Left colon (tissue), 2 donors: ENCODE results near the gene S100A6. TPM values are rescaled to one million over a fixed set of nuclear protein-coding genes. Genes with fewer than 3 reads are reported as not detected.
A peak's percentile ranks its signal among the peaks of the same experiment; 100 is the strongest.

Experiments
- ATAC-seq: fragments of 200-7000 bp; cut with Tn5 transposase; one replicate; pipeline ENCODE4 v1.9.1; 2020; ENCODE audit warnings: mild to moderate bottlenecking, moderate library complexity
- DNase-seq, 2 donors: peaks; one replicate each; pipeline ENCODE4 v3.0.0-alpha.2; 2020
- intact Hi-C, 2 donors: fragments of 100-400 bp; cut with DNase I in 1 of 2; cut with micrococcal nuclease in 1 of 2; formaldehyde crosslinking; loops; one replicate each; pipeline versions ENCODE4 v1.11.2 to v1.14.0; 2022; cut with DNase I, micrococcal nuclease
- total RNA-seq, 2 donors: library from RNA; stranded (reverse); fragmentation: NEBNext Ultra II Directional; extraction: Animal tissue kit (Norgen Biotek cat#: 25700); gene quantifications; one replicate each; pipeline ENCODE4 v1.2.1, GENCODE V29; 2021
- donor health status: DM: no; HTN: no; CAD: no.
- donor health status: DM: yes; HTN: yes; CAD: no.

Gene S100A6
- total RNA-seq, 2 donors from 2014 or later, result 2,086 to 2,115 TPM

DNA sequence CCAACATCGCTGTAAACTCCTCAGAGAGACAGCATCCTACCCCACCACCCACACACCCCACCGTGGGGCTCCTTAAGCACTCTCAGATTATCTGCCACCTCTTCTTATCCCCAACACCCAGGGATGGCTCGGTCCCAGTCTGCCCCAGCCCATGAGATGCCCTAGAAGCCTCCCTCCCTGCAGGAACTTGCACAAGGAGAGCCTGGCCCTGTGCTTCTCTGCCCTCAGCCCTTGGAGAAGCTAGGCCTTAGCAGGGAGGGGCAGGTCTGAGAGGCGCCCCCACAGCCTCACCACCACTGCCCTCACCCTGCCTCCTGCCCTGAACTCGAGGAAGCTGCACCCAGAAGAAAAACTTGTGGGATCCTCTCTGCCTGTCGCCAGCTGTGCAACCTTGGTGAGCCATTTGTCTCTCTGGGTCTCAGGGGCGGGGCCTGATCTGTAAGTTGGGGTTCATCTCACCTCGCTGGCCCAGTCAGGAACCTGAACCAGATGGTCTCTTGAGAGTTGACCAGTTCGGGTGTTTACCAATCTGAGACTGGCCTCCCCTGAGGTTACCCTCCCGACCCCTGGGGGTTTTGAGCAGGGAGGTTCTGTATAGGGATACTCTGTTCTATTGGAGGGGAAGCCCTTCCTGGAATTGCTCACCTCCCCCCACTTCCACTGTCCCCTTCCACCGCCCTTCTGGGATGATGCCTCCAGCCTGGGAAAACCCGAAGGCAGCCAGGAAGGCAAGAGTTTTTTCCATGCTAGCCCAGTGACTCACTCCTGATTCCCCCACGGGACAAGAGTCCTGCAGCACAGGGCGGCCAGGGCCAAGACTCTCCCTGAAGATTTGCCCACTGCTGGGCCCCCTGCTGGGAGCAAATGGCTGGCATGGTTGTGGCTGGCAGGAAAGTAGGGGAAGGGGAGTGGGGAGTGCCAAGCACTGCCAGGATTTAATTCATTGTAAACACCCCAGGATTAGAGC, 13.2 kb upstream of the S100A6 start, which contains the start of gene S100A3:
Gene S100A3, minus strand, starts transcription at position 537 of the 967 bp plus-strand sequence. CDS start 773 bp downstream, outside the sequence.
- DNase-seq, result peak in 1 of 2 donors; percentile 59
- ATAC-seq, result no peak
- intact Hi-C loops, result no loop called here

DNA sequence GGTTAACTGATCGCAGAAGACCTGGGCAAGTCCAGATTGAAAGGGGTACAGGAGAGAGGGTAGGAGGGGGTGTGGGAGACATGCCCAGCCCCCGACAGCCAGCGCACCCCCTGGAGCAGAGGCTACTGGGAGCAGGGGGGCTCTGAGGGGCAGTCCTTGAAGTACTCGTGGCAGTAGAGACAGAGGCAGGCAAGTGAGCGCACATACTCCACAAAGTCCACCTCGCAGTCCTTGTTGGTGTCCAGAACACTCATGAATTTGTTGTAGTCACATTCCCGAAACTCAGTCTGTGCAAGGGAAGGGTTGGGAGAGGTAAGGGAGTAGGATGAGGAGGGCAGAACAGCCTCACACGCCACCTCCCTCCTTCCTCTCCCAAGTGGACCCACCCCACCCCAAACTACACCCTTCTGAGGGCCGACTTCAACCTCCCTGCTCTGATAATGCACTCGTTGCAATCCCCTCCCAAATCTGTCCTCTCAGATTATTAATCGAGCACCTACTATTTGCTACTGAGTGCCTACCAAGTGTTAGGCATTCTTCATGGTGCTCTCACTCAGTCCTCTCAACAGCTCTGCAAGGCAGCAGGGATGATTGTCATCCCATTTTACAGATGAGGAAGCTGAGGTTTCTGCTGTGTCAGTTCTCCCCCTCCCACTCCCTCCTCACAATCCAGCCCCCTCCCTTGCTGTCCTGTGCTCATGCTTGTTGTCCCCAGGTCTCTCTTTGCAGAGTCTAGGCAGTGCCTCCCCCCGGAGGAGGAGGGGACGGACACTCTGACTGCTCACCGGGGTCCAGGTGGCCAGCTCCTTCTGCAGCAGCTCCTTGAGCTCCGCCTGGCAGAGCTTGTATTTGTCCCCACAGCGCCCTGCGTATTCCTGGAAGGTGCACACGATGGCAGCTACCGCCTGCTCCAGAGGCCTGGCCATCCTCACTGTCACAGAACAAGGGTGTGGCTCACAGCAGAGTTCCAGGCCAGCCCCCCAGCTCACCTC, 12.1 kb upstream of the S100A6 start:
- intact Hi-C loops, result no loop called here
- DNase-seq (peak in 1 of 2 donors; percentile 23), ATAC-seq (no peak)

DNA sequence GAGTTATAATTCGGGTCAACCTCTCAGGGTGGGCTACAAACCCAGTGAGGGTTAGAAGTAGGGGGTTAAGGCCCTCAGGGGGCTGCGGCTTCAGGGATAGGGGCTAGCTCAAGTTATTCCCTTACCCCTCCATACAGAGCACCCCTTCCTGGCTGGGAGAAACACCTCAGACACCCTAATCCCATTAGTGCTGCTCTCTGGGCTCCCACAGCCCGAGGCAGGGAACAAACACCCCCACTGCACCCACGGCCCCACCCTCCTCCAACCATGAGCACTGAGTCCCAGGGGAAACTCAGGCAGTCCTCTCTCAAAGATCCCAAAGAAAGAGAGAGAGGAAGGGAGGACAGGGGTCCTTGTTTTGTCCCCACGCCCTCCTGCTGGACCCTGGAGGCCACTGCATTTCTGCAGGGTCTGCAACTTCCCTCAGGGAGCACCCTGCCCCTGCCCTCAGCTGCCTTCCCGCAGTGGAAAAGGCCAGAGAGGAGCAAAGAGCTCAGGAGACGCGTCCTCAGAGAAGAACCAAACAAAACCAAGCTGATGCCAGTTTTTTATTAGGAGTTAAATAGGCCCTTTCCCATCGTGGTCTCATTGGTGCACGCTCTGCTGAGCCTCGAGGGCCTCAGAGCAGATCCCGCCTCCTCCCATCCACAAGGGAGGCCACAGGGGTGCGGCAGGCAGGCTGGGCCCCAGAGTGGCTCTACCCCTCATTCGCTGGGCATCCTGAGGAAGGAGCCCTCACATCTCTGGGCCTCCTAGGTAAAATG, 11.2 kb upstream of the S100A6 start:
- intact Hi-C loops, result no loop called here
- DNase-seq (peak in 1 of 2 donors; percentile 22), ATAC-seq (no peak)

DNA sequence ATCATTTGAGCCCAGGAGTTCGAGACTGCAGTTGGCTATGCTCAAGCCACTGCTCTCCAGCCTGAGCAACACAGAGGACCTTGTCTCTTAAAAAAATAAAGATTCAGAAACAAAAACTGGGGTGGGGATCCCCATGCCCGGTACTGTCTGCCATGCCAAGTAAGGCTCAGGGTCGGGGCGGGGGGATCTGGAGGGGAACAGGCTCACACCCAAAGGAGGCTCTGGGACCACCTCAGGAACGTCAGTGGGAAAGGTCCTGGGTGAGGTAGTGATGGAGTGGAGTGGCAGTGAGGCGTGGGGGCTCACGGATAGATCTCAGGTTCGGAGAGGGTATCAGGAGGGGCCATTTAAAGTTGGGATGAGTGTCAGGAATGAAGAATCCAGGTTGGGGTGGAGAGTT, 10.6 kb upstream of the S100A6 start:
- intact Hi-C loops, result no loop called here
- peak in 1 of 2 donors; percentile 25 for DNase-seq
- no peak for ATAC-seq

DNA sequence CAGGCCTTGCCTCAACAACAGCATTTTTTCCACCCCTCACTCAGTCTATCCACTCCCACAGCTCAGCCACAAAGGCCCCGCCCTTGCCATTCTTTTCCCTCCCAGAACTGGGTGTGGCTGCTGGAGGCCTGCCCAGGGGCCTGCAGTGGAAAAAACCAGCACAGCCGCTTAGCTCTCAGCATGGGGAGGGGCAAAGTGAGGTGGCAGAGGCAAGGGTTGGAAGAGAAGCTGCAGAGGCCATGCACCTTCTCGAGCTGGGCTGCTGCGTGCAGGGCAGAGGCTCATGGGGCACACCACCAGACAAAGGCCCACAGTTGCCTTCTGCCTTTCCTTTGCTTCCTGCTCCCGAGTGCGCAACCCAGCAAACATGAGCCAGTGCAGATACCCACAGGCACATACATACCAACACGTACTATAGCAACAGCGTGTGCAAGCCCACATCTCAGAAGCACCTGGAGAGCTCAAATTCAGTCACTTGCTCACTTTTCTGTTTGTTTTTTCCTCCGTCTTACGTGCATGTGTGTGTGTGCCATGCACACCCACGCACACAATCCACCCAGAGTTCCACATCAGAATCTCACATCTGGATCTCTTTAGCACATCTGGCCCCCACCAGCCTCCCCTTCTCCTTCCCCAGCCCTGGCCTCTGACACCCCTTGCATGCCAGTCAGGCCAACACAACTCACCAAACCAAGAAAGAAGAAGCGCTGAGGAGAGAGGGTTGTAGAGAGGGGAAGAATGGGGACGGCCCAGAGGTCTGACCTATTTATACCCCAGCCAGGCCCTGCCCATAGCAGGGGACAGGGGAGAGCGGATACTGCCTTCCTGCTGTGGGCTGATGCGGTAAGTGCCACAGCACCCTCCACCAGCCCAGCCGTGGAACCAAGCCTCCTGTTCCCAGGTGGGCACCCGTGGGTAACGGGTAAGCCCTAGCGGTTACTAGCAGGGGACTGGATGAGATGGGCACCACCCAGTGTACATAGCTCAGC, 9.6 kb upstream of the S100A6 start, which contains the start of gene S100A4:
Gene S100A4, minus strand, starts transcription at position 740 of the 989 bp plus-strand sequence. CDS start 1,012 bp downstream, outside the sequence.
- intact Hi-C loops, result no loop called here
- ATAC-seq, result peak; percentile 95
- DNase-seq, result peak; percentile 95 to 97

DNA sequence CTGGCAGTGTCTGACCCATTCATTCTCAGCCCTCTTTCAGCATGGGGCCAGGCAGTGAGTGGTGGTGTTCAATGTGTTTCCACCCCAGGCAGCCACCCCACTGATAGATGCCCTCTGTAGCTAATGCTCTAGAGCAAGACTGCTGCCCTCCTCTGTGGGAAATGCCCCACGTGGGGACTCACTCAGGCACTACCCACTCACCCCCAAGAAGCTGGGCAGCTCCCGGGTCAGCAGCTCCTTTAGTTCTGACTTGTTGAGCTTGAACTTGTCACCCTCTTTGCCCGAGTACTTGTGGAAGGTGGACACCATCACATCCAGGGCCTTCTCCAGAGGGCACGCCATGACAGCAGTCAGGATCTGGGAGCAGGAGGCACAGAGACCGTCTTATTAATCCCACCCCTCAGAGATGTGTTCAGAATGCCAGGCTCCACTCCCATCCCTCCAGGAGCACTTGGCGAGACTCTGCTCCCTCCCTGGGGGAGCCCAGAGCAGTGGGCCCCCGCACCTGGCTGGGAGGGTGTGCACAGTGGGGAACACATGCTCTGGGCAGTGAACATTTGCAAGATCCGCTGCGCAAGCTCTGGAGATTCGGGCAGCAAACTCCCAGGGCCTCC, 8.8 kb upstream of the S100A6 start:
- ATAC-seq (no peak), DNase-seq (no peak)
- intact Hi-C loops, result no loop called here

DNA sequence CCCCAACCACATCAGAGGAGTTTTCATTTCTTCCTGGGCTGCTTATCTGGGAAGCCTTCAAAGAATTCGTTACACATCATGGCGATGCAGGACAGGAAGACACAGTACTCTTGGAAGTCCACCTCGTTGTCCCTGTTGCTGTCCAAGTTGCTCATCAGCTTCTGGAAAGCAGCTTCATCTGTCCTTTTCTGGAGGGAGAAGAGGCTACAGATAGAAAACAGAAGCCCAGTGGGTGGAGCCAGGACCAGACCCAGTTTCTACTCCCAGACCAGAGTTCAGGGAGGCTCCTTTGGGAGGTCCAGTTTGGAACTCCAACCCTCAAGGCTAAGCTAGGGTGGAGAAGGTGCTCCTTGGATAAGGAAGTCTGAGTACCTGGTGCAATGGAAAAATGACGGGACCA, 7.9 kb upstream of the S100A6 start:
- DNase-seq, result peak in 1 of 2 donors; percentile 31
- ATAC-seq, result no peak
- intact Hi-C loops, result no loop called here

DNA sequence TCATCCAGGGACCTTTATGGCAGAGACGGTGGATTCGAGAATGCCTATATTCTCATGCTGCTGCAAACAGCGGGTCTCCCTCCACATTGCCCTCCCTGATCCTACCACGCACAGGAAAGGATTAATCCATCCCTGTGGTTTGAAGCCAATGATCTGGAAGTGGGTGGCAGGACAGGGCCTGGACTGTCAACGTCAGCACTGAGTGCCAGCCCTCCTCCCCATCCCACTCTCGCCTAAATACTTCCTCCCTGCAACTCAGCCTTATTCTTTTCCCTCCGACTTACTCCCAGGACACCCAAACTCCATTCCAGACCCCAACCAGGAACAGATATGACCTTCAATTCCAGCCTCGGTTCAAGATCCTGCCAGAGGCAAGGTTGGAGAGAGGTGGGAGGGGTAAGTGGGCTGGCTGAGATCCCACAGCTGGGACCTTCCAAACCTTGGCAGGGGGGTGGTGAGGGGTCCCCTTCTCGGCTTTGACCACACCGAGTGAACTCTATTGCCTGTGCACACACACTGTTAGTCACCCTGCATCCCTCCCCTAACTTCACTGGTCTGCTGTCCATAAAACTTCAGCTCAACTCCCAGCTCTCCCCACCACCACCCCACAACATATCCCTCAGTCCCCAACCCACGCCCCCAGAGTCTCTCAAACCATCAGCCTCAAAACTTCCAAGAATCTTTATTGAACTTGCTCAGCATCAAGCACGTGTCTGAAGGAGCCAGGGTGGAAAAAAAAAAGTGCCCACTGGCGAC, 7.3 kb upstream of the S100A6 start:
- DNase-seq, result peak in 1 of 2 donors; percentile 21

DNA sequence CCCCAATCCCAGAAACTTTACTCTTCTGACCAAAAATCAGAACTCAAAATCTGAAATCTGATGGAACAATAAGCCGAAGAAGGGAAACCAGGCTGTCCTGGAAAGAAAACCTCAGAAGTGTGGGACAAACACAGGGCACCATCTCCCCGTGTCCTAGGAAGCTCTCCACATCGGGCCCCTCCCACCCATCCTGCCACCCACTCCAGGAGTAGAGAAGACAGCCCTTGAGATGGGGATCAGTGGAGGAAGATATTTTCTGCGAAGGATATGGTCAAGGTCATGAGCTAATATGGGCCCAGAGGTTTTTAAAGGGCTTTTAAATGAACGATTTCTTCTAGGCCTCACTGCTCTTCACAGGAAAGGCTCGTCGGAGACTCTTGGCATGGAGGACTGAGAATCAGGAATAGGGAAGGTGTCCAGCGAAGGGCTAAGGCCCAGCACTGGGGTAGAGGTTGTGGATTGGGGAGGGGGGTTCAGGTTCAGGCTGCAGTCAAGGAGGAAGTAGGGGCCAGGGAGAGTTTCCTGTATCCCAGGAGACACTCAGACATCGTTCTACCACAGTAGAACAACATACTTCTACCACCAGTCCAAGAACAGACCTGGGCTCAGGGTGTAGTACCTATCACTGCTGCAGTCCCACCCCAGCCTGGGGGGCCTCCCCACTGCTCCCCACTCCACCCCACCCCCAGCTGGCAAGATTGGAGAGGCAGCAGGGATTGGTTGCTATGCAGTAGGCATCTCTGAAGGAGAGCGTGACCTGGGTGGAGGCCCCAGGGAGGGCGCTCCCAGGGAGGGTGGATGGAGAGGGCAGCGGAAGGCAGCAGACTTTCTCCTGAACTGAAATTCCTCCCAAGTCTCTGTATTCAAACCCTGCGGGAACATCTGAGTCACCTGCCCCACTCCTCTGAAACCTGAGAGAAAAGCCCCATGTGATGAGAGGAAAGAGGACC, 6.1 kb upstream of the S100A6 start:
- peak in 1 of 2 donors; percentile 25 for DNase-seq
- intact Hi-C loops, result no loop called here
- ATAC-seq, result no peak

More for the DNA sequence above, 7.3 kb upstream of the S100A6 start:
- intact Hi-C loops, result no loop called here
- no peak for ATAC-seq

DNA sequence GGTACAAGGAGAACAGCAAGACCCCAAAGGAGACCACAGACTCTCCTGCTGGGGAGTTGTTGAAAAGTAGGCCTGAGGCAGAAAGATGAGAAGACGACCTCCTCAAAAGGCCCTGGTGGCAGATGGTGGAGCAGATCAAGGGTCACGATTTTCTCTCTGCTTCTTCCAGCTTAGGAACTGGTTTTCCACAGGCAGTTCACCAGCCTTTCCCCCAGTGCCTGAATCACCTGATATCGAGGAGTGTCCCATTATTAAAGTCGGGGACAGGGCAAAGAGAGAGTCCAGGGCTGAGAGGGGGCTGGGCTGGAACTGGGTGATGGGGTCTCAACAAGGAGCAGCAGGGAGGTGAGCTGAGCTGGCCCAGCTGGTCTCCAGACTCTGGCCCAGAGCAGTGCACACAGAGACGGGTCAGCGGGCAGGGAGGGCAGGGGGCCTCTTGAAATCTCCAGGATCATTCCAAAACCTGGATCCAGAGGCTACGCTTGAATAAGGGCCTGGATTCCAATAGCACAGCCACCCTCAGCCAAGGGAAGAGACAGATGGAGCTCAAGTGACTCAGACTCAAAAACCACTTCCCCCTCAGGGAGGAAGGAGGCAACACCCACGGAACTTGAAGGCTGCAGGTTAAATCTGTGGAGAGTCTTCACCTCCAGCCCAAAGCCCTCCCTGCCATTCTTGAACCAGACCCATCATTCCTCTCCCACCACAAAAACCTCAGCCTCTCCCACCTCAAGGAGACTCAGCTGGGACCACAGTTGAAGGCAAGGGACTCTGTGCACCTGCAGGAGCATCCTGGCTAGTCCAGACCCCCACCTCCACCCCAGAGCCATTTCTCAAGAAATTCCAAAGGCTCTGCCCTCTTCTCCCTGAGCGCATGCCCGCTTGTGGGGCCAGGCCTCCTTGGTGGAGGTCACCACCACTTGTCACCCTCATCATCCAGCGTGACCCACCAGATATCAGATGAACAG, 4.9 kb upstream of the S100A6 start, which contains the start of gene S100A5:
Gene S100A5, minus strand, starts transcription at position 541 of the 968 bp plus-strand sequence. CDS start 743 bp downstream, outside the sequence.
- no peak for ATAC-seq
- intact Hi-C loops, result no loop called here
- DNase-seq, result peak in 1 of 2 donors; percentile 31

DNA sequence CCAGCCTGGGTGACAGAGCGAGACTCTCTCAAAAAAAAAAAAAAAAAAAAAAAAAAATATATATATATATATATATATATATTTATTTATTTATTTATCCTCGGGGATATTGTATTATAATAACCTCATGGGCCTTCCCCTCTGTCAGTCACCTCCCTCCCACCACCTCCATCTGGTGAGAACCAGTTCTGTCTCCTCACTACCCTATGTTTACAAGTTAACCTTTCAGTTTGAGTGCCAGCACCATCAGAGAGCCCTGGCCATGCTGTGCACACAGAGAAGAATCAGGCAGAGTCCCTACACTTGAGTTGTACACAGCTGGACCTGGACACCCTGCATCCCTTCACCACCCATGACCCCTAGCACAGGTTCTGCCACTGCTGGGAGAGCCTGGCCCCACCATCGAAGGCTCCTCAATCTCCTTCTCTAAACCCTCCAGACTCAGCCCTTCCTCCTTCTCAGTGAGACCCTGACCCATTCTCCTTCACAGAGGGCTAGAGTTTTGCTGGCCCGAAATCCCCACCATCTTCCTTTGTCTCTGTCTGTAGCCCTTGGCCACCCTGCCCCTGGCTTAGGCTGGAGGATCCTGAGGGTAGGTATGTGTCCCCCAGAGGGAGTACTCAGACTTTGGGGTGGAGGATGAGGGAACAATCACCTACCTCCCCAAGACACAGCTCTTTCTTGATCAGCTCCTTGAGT, 3.8 kb upstream of the S100A6 start:
- intact Hi-C loops, result no loop called here
- DNase-seq, result peak in 1 of 2 donors; percentile 25
- no peak for ATAC-seq

DNA sequence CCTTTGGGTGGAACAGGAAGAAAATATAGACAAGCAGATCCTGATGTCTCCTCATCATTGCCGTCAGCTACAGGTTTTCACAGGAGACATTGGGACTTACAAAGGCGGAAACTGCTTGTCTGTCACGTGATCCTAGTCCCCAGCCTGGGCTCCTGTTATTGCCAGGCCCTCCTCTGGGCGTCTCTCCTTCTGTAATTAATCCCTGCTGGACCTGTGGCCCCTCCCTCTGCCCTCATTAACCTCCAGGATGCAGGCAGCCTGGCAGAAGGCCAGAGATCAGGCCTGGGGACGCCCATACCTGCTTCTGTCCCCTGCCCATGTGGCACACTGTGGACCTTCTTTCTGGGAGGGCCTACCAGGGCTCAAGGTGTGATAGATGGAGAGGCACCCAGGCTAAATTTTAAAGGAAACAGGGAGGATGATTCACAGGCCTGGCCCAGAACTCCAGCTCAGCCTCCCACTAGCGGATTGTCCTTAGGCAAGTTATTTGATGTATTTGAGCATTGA, 2.6 kb upstream of the S100A6 start:
- ATAC-seq (peak; percentile 52), DNase-seq (peak; percentile 88 to 93)
- intact Hi-C loops, result no loop called here

DNA sequence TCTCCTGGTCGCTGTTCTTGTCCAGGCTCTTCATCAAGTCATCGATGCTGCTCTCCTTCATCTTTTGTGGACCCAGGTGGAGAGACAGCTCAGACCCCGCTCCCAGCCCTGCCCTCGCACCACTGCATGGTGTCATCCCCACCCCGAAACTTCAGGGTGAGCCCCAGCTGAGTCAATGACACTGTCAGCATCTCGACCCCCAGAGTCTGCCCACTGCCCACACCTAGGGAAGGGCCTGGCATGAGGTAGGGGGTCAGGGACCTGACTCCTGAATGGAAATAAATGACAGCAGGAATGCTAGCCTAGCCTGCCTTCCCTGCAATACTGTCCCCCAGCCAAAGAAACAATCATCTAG, 1.6 kb upstream of the S100A6 start:
- DNase-seq (peak in 1 of 2 donors; percentile 35), ATAC-seq (no peak)
- intact Hi-C loops, result no loop called here
